ENCODE data around the gene MCAM. TPM values are rescaled to one million over a fixed set of nuclear protein-coding genes. Genes with fewer than 3 reads are reported as not detected.

MCAM gene
- total and polyA plus RNA-seq, 2 of the 8 experiments (the other 6 are each of a cell fraction or from before 2014, with no cell fraction given), result 22.4 to 32.2 TPM

GRCh38 chr11:119307974-119308373, 9.0 kb downstream of the MCAM start:
- DNase-seq (ENCODE audit: low read depth in 1 of 2, low spot score in 2 of 2) (no peak), FAIRE-seq (no peak)
- Histone ChIP-seq H2AK5ac (ENCODE audit: low read depth, low read length) (no peak overlapping the region), H2BK120ac (replicated peaks; ENCODE audit: low read depth, low read length) (no peak overlapping the region), H3K4me3 (ENCODE audit: extremely low read depth in 1 of 4, insufficient read depth in 2 of 4, low read depth in 3 of 4, low read length in 4 of 4) (no peak overlapping the region), H3K4ac (replicated peaks; ENCODE audit: insufficient read length, low read depth, low read length) (no peak overlapping the region), H3K27ac (ENCODE audit: low read depth, low read length) (no peak overlapping the region), H4K91ac (replicated peaks; ENCODE audit: insufficient read length, low read length) (no peak overlapping the region), H3K4me2 (ENCODE audit: insufficient read depth in 1 of 2, low read depth in 2 of 2, low read length in 2 of 2) (no peak overlapping the region), H3K4me1 (replicated peaks in 1 of 4; ENCODE audit: control insufficient read depth in 3 of 4, insufficient read depth in 4 of 4, low read length in 3 of 4) (no peaks in the 10 kb centered on the region), H3K79me1 (ENCODE audit: low read depth, low read length) (no peaks in the 10 kb centered on the region), H3K36me3 (ENCODE audit: control insufficient read depth in 2 of 4, insufficient read depth in 4 of 4, low read length in 3 of 4) (peaks cover 5 to 38% (median 16%) of the 10 kb centered on the region in 4 experiments; a peak in 7 of 8 replicates), H3K14ac (ENCODE audit: insufficient read length) (no peak overlapping the region), H4K5ac (ENCODE audit: insufficient read length, low read depth, low read length) (no peak overlapping the region), H3K9ac (replicated peaks in 1 of 4; ENCODE audit: extremely low read depth in 1 of 4, low read depth in 3 of 4, low read length in 3 of 4) (no peak overlapping the region), H3K9me3 (ENCODE audit: insufficient read depth in 2 of 2, low read depth in 1 of 2, low read length in 1 of 2) (no peaks in the 10 kb centered on the region), H4K8ac (ENCODE audit: extremely low read depth, insufficient read depth, low read length) (0 out of 2 replicates have a peak overlapping the region, but pooled peaks have one; percentile 22), H2AFZ (ENCODE audit: low read length) (no peak overlapping the region), H3K23ac (ENCODE audit: insufficient read length) (no peak overlapping the region), H3K23me2 (ENCODE audit: low read depth, low read length) (no peaks in the 10 kb centered on the region), H2BK5ac (ENCODE audit: low read depth, low read length) (no peak overlapping the region), H3K27me3 (replicated peaks in 1 of 4; ENCODE audit: control insufficient read depth in 3 of 4, extremely low read depth in 1 of 4, insufficient read depth in 3 of 4, low read length in 3 of 4) (no peaks in the 10 kb centered on the region), H3K56ac (replicated peaks; ENCODE audit: insufficient read length, low read depth, low read length) (no peak overlapping the region), H3K79me2 (ENCODE audit: control insufficient read depth in 1 of 2, insufficient read depth in 2 of 2, low read length in 2 of 2) (no peaks in the 10 kb centered on the region), H2BK15ac (ENCODE audit: low read length) (no peak overlapping the region), H4K20me1 (replicated peaks in 1 of 2; ENCODE audit: control insufficient read depth in 1 of 2, insufficient read depth in 2 of 2, low read length in 2 of 2) (peaks cover 4 to 6% of the 10 kb centered on the region in 2 experiments), H2BK20ac (ENCODE audit: low read length) (no peak overlapping the region), H2BK12ac (ENCODE audit: low read depth, low read length) (no peak overlapping the region), H3K18ac (ENCODE audit: extremely low read depth, low read length) (no peak overlapping the region)
- CTCF ChIA-PET (ENCODE audit: partially characterized antibody), result interaction anchor here (0.6 to 13.8 kb wide), 16 partner anchors 7 to 224 kb away, joined by 3 to 174 read pairs (median 5); no protein-coding TSS in a partner anchor
- POLR2A ChIA-PET (ENCODE audit: partially characterized antibody), result interaction anchor here (0.6 to 5.6 kb wide), 10 partner anchors 9 to 289 kb away, joined by 3 to 44 read pairs (median 3); partner anchors contain the start of genes HMBS and MCAM
- 92% methylated on average over 5 of the region's 5 CpGs; no CpG with 5 or more reads in 1 of the 2 experiments for WGBS, 2 experiments (ENCODE audit: extremely low coverage in 1 of 2, insufficient coverage in 1 of 2, insufficient read length in 1 of 2, insufficient replicate concordance in 2 of 2, low coverage in 1 of 2, low lambda C conversion rate in 2 of 2, missing lambda C conversion rate in 1 of 2)
- TF ChIP-seq, protein P1, sequence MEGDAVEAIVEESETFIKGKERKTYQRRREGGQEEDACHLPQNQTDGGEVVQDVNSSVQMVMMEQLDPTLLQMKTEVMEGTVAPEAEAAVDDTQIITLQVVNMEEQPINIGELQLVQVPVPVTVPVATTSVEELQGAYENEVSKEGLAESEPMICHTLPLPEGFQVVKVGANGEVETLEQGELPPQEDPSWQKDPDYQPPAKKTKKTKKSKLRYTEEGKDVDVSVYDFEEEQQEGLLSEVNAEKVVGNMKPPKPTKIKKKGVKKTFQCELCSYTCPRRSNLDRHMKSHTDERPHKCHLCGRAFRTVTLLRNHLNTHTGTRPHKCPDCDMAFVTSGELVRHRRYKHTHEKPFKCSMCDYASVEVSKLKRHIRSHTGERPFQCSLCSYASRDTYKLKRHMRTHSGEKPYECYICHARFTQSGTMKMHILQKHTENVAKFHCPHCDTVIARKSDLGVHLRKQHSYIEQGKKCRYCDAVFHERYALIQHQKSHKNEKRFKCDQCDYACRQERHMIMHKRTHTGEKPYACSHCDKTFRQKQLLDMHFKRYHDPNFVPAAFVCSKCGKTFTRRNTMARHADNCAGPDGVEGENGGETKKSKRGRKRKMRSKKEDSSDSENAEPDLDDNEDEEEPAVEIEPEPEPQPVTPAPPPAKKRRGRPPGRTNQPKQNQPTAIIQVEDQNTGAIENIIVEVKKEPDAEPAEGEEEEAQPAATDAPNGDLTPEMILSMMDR (IDR thresholded peaks at IDR 0.05; ENCODE audit: control extremely low read depth in 1 of 3, insufficient read depth in 1 of 3, low read depth in 1 of 3, low read length in 3 of 3), result no peak
- TF ChIP-seq NANOG (IDR thresholded peaks at IDR 0.05; ENCODE audit: insufficient read depth, low read depth, low read length, poor library complexity, severe bottlenecking), result no peak
